Mesodermal cell (in vitro differentiated cells): Measurements from ENCODE around the gene SIRT1. TPM values are rescaled to one million over a fixed set of nuclear protein-coding genes. Genes with fewer than 3 reads are reported as not detected.
"Not testable (repeated sequence)": the region's sequence is repeated elsewhere in the genome, so short reads cannot be mapped to it uniquely, and the experiment has no call there.

Experiments
- H3K27ac ChIP-seq: 2 replicates; pipeline ENCODE4 v1.7.0; 2013; ENCODE audit warnings: mild to moderate bottlenecking, low read depth, low read length, moderate library complexity; ENCODE audit not compliant: severe bottlenecking
- H3K36me3 ChIP-seq: 2 replicates; pipeline ENCODE4 v1.7.1; 2013; ENCODE audit warnings: mild to moderate bottlenecking, low read length, moderate library complexity; ENCODE audit not compliant: control insufficient read depth, insufficient read depth
- H3K4me1 ChIP-seq: one replicate; pipeline ENCODE4 v1.7.1; 2013; ENCODE audit warnings: mild to moderate bottlenecking, low read length; ENCODE audit not compliant: insufficient read depth, control insufficient read depth, poor library complexity, severe bottlenecking
- H3K4me3 ChIP-seq: 2 replicates; pipeline ENCODE4 v1.7.0; 2013; ENCODE audit warnings: low read length, control low read depth, mild to moderate bottlenecking; ENCODE audit not compliant: insufficient read depth, poor library complexity, severe bottlenecking; ENCODE audit errors: extremely low read depth
- H3K9me3 ChIP-seq: 2 replicates; pipeline ENCODE4 v1.7.1; 2013; ENCODE audit warnings: mild to moderate bottlenecking, low read length, moderate library complexity; ENCODE audit not compliant: control insufficient read depth
- WGBS, 2 experiments: methylation state at CpG; one replicate each; pipeline ENCODE4 v1.1.5; 2013; ENCODE audit warnings: missing lambda C conversion rate in 2 of 2; ENCODE audit not compliant: insufficient coverage in 2 of 2; 5-methylcytosine and 5-hydroxymethylcytosine counted together
- polyA plus RNA-seq, 2 experiments: library from polyadenylated mRNA; stranded (reverse); fragments of 50-300 nt; gene quantifications; one replicate each; pipeline ENCODE4 v1.2.3, GENCODE V29; 2013

SIRT1 gene
- 16.8 TPM for polyA plus RNA-seq (2013, experiment 1 of 2)
- 19.3 TPM for polyA plus RNA-seq (2013, experiment 2 of 2)

GRCh38 chr10:67884313-67884841, at the start of gene SIRT1:
Gene SIRT1, plus strand, starts transcription at chr10:67884656. Its CDS starts 66 bp downstream, at chr10:67884722.
- 1% methylated on average over 37 to 48 of the region's 62 CpGs for WGBS, 2 experiments
- peak within 1 kb of the TSS; percentile 74 for H3K27ac ChIP-seq
- peak within 1 kb of the TSS; percentile 83 for H3K4me3 ChIP-seq

GRCh38 chr10:67835541-67836394, 48.7 kb upstream of the SIRT1 start:
- WGBS, 2 experiments: 78 to 86% methylated on average over 3 of the region's 6 CpGs
- H3K4me1 ChIP-seq, H3K9me3 ChIP-seq, H3K36me3 ChIP-seq, H3K4me3 ChIP-seq, H3K27ac ChIP-seq: not testable (repeated sequence)

More at GRCh38 chr10:67884313-67884841, at the start of gene SIRT1:
- peaks cover 2% of the 10 kb centered on the region for H3K4me1 ChIP-seq
- H3K9me3 ChIP-seq: no peaks in the 10 kb centered on the region
- H3K36me3 ChIP-seq: peaks cover 28% of the 10 kb centered on the region

GRCh38 chr10:67836488-67836887, 48.0 kb upstream of the SIRT1 start:
- no peaks in the 10 kb centered on the region for H3K4me1 ChIP-seq
- H3K4me3 ChIP-seq: no peak overlapping the region
- no peak overlapping the region for H3K27ac ChIP-seq
- no peaks in the 10 kb centered on the region for H3K36me3 ChIP-seq
- 80% methylated on average over 2 of the region's 2 CpGs; no CpG with 5 or more reads in 1 of the 2 experiments for WGBS, 2 experiments
- no peaks in the 10 kb centered on the region for H3K9me3 ChIP-seq

GRCh38 chr10:67836972-67837371, 47.5 kb upstream of the SIRT1 start:
- no CpG with 5 or more reads among the region's 1 CpG for WGBS, 2 experiments
- no peak overlapping the region for H3K4me3 ChIP-seq

GRCh38 chr10:67837541-67838314, 46.7 kb upstream of the SIRT1 start, which contains the start of gene DNAJC12:
Gene DNAJC12, minus strand, starts transcription at chr10:67838188. Its CDS starts 177 bp downstream, at chr10:67838011.
- no peak within 1 kb of the TSS for H3K4me3 ChIP-seq
- no peak within 1 kb of the TSS for H3K27ac ChIP-seq
- H3K9me3 ChIP-seq: peaks cover 6% of the 10 kb centered on the region
- no peaks in the 10 kb centered on the region for H3K4me1 ChIP-seq
- 59% methylated on average over 2 of the region's 5 CpGs for WGBS, 2 experiments
- no peaks in the 10 kb centered on the region for H3K36me3 ChIP-seq

More at GRCh38 chr10:67836972-67837371, 47.5 kb upstream of the SIRT1 start:
- Histone ChIP-seq H3K9me3 (peaks cover 5% of the 10 kb centered on the region), H3K4me1 (no peaks in the 10 kb centered on the region), H3K27ac (no peak overlapping the region), H3K36me3 (no peaks in the 10 kb centered on the region)

GRCh38 chr10:67839511-67839910, 44.9 kb upstream of the SIRT1 start:
- 95 to 96% methylated on average over 8 to 9 of the region's 12 CpGs for WGBS, 2 experiments

GRCh38 chr10:67839951-67840350, 44.5 kb upstream of the SIRT1 start:
- Histone ChIP-seq H3K4me3 (no peak overlapping the region), H3K36me3 (no peaks in the 10 kb centered on the region), H3K4me1 (no peaks in the 10 kb centered on the region), H3K9me3 (peaks cover 6% of the 10 kb centered on the region), H3K27ac (no peak overlapping the region)
- 71 to 100% methylated on average over 3 of the region's 3 CpGs for WGBS, 2 experiments

More at GRCh38 chr10:67839511-67839910, 44.9 kb upstream of the SIRT1 start:
- not testable (repeated sequence) for H3K9me3 ChIP-seq, H3K36me3 ChIP-seq, H3K4me3 ChIP-seq, H3K27ac ChIP-seq, H3K4me1 ChIP-seq

GRCh38 chr10:67841737-67842136, 42.7 kb upstream of the SIRT1 start:
- Histone ChIP-seq H3K36me3 (no peaks in the 10 kb centered on the region), H3K27ac (no peak overlapping the region), H3K9me3 (peaks cover 6% of the 10 kb centered on the region), H3K4me1 (no peaks in the 10 kb centered on the region), H3K4me3 (no peak overlapping the region)

- Histone ChIP-seq H3K36me3 (no peaks in the 10 kb centered on the region), H3K4me3 (no peak overlapping the region)
- WGBS, 2 experiments: 80% methylated on average over 1 of the region's 2 CpGs; no CpG with 5 or more reads in 1 of the 2 experiments
These were observed 41.2 kb upstream of the SIRT1 start for GRCh38 chr10:67843284-67843683.

GRCh38 chr10:67849331-67850011, 35.0 kb upstream of the SIRT1 start:
- Histone ChIP-seq H3K4me1 (no peaks in the 10 kb centered on the region), H3K27ac (no peak overlapping the region), H3K4me3 (peak overlapping the region; percentile 62), H3K9me3 (no peaks in the 10 kb centered on the region), H3K36me3 (no peaks in the 10 kb centered on the region)
- 27 to 36% methylated on average over 24 to 29 of the region's 36 CpGs for WGBS, 2 experiments

More at GRCh38 chr10:67843284-67843683, 41.2 kb upstream of the SIRT1 start:
- Histone ChIP-seq H3K9me3 (peaks cover 6% of the 10 kb centered on the region), H3K27ac (no peak overlapping the region), H3K4me1 (no peaks in the 10 kb centered on the region)
